HG02884 (cell line): ENCODE data around the gene MAPK11.

Experiments
- ATAC-seq: cut with Tn5 transposase; IDR thresholded peaks from one replicate; pipeline ENCODE4 v1.9.1; 2021; ENCODE audit warnings: mild to moderate bottlenecking, moderate library complexity; ENCODE audit not compliant: unreplicated experiment

Gene MAPK11

DNA sequence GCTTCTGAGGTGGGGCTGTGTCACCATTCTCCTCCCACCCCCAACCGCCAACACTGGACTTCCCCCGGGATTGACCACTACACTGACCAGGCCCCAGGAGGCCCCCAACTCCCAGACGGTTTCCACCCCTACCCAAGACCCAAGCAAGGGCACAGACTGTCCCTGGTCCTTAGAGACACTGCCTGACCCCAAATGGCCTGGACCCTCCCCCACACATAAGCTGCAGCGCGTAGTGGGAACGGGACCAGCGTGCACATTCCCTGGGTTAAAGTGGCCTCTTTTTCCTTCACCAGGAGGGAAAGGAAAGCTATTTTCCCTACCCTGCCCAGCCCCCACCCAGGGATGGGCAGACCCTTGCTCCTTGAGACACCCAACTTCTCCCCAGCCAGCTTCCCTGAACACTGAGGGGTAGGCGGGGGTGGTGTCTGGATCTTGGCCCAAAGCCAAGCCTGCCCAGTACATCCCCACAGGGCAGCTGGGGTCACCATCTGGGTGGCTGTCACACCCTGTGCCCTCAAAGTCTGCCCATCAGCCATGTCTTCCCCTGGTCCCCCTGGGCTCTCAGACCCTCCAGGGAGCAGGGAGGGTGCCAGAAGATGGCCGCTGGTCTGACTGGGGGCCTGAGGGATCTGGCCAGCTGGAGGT is 7.1 kb downstream of the MAPK11 start:
- no peak for ATAC-seq

DNA sequence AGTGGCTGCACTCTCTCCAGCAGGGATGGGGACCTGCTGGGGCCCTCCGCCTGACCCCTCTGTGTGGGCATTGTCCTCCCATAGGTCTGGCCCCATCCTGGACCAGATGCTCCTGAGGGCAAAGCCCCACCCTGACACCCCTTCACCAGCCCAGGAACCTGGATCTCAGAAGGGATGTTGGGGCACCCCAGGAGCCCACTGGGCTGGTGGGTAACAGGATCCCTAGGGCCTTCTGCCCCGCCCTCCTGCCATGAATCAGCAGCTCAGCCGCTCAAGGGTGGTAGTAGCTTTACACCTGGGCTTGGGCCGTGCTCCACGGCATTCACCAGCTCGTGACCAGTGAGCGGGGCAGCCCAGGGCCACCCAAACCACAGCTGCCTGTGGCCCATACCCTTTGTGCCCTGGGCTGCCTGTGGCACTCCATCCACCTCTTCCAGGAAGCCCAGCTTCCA is 7.7 kb downstream of the MAPK11 start:
- ATAC-seq = no peak

DNA sequence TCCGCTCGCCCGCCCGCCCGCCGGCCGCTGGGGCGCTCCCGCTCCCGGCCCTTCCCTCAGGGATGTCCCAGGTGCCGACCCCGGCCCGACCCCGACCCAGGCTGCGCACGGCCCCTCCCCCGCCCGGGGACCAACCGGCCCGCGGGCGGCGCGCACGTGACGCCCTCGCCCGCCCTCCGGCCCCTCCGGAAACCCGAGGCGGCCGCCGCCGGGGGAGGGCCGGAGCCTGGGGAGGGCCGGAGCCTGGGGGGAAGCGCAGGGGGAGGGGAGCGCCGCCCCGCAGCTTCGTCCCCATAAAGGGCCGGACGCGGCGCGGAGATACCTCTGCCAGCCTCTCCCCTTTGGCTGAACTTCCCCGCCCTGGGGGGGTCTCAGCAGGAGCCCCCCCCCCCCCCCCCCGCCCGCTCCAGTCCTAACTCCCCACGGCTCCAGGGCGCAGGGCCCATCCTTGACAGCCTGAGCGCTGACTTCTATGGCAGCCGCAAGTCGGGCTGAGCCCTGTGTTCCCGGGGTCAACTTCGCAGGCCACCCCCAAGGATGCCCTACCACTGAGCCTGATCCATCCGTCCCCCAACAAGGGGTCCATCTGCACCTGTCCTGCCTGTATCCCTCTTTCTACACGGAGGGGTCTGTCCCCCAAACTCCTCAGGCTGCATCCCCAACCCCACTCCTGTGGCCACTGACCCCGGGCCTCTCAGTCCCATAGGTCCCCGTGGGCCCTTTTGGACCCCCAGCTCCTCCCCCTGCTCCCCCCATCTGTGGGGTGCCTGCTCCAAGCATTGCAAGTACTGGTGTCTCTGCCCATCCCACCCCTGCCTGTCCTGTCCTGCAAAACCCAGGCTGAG is 8.3 kb downstream of the MAPK11 start, which contains the start of gene MAPK12:
MAPK12 (minus strand) TSS at position 69 of the 845 bp plus-strand sequence. CDS start 174 bp downstream, outside the sequence.
- no peak for ATAC-seq

DNA sequence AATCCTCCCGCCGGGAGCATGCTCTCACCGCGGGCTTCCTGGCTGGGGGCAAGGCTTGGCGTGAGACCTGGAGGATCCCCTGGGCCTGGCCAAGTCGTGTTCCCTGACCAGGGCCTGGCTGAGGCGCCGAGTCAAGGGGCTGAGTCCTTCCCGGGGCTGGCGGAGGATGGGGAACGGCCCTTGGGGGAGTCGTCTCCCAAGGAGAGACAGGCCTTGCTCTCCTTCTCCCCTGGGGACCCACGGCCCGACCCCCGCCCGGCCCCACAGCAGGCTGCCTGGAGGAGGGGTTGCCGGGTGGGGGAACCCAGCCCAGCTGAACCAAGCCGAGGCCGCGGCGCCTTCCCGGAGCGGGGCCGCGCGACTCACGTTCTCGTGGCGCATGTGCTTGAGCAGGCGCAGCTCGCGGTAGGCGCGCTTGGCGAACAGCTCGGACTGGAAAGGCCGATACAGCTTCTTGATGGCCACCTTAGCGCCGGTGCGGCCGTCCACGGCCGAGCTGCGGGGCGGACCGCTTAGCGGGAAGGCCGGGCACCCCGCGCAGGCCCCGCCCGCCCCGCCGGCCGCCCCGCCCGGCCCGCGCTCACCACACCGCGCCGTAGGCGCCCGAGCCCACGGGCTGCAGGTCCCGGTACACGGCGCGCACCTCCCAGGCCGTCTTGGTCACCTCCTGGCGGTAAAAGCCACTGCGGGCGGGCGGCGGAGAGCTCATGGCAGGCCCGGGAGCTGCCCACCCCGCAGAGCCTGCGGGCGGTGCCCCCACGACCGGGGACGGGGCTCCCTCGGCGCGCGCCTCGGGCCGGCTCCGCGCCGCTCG is 9.2 kb downstream of the MAPK11 start:
- ATAC-seq = no peak

DNA sequence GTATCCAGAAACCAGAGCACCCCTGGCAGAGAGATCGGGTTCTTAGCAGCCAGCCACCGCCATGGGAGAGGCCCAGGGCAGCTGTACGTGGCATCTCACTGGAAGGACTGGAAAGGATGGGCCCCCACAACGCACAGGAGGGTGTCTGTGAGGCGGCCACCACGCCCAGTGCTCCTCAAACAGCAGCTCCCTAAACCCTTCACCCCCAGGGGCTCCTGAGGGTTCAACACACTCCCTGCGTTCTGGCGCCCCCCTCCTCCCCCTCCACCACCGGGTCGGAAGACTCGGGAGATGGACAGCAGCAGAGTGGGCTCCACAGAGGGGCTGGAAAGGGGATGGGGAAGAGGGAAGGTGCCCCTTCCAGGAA is 9.8 kb downstream of the MAPK11 start:
- ATAC-seq = no peak

DNA sequence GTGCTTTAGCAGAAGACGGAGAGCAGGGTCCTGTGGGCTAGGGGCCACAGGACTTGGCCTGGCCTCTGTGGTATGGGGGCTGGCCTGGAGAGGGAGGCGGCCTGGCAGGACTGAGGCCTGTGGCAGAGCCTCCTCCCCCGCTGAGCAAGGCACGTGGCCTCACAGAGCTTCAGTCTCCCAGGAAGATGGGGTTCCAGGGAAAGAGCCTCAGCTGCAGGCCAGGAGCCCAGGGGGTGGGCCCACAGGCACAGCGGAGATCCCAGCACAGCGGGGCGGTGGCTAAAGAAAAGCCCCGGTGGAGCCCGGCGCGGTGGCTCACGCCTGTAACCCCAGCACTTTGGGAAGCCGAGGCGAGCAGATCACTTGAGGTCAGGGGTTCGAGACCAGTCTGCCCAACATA is 10.9 kb downstream of the MAPK11 start:
- ATAC-seq = no peak

DNA sequence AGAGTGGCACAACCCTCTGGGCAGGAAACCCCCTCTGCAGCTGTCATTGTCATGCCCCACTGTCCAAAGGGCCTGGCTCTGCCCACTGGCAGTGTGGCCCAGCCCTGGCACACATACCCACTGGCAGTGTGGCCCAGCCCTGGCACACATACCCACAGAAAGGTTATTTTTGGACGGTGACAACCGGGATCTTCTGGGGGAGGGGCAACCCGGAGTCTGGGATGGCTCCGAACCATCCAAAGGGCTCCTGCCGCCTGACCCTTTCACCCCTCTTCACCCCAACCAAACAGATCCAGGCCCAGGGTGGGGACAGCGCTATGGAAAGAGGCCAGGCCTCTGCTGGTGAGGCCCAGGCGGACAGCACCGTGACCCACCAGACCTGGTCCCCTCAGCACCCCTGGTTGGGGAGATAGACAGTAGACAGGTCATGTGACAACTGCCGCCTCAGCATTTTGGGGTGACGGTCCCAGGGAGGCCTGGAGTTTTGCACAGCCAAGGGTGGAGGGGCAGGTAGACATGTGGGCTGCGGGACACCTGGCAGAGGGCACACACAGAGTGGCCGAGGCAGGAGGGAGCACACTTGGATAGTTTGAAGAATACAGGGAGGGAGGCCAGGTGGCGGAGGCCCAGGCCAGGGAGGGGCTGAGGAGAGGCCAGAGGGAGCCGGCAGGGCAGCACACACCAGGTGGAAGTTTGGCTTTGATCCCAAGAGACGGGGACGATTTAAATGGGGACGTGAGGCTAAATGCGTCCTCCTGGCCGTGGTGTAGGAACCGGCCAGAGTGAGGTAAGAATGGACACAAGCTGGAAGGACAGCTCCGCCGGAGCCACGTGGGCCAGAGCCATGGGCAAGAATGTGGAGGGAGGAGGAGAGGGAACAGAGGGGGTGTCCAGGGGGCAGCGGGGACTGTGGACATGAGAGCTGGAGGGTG is 11.6 kb downstream of the MAPK11 start:
- ATAC-seq = no peak

DNA sequence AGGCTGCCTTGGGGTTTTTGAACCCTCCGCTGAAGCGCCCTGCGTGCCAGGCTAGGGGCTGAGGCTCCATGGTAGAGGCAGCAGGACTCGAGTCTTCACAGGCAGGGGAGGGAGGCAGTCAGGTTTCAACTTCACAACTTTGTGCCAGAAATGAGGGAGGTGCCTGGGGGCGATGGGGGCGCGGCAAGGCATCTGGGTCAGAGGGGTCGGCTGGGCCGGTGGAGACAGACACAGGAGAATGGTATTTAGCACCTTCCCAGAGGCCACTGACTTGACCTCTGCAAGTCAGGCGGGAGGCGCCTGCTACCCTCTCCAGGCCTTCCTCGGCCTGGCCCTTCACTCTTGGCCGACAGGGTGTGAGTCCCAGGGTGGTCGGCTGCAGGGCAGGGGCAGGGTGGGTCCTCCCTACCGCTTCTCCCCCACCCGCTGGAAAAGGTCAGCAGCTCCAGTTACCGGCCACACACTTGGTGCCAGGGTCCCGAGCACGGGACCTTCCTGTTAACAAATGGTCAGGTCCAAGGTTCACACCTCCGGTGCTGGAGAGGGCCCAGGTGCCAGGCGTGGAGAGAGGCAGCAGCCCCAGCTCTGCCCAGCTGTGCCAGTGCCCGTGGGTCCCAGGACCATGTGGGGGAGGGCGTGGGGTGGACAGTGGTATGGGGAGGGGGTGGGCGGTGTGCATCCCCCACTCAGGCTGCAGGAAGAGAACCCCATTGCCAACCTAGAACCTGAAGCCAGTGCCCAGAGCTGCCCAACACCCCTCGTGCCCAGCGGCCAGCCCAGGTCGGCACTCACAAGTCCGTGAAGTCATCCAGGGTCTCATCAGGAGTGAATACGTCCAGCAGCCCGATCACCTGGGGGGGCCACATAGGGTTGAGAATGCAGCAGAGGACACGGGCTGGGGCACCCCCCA is 12.5 kb downstream of the MAPK11 start:
- no peak for ATAC-seq

DNA sequence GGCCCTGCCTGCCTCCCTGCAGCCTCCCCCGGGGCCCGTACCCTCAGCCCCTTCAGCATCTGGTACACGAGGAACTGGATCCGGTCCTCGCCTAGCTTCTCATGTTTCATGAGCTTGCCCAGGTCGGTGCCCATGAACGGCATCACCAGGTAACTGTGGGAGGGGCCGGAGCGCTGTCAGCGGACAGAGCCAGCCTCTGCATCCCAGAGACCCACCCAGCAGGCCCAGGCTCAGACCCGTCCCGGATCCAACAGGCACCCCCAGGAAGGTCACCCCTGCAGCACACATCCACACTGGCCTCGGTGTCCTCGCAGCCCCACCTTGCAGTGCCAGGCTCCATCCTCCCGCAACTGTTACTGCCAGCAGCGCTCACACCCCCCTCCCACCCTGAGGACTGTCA is 13.1 kb downstream of the MAPK11 start:
- ATAC-seq = no peak

DNA sequence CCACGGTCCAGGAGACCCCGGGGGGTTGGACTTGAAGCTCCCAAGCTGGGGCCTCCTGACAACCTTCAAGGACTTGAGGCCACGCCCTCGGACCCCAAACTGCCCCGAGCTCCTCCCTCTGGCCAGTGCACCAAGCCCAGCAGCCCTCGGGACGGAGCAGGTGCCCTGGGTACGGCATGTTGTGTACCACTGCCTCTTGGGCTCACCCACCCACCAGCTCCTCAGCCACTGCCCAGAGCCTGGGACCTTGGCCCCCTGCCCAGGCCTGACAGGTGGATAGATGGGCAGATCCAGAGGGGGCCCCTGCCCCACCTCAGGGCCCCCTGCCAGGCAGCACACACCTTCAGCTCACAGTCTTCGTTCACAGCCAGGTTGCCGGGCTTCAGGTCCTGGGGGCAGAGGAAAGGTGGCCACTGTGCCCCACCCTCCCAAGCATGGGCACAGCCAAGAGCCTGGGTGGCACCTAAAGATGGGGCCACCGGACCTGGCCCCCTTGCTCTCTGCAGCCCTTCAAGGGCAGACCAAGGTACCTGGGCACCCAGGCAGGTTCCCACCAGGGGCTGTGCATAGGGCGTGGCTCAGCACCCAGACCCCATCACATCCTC is 13.8 kb downstream of the MAPK11 start:
- no peak for ATAC-seq

DNA sequence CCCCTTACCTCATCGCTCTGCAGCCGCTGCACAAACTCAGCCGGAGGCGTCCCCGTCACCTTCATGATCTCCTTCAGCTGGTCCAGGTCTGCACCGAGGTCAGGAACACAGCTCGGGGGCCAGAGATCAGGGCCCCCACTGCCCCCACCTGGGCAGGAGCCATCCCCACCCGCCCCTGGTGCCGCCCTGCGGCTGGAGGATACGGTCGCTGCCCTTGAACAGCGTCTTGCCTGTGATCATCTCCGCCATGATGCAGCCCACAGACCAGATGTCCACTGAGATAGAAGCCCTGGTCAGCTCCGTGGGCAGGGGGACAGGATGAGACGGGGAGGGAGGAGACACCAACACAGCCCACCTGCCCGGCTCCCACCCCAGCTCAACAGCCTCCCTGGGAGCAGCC is 14.6 kb downstream of the MAPK11 start:
- ATAC-seq = no peak

DNA sequence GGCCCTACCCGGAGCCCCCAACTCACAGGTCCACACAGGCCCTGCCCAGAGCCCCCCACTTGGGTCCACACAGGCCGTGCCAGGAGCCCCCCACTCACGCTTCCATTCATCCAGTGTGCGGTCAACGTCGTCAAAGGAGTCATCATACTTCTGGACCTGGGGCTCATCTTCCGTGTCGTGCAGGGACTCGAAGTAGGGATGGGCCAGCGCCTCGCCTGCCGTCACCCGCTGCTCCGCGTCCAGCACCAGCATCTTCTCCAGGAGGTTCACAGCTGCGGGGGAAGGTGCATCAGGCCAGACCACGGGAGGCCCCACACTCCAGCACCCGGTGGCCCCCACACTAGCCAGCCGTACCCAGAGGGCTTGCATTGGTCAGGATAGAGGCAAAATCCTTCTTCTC is 15.1 kb downstream of the MAPK11 start:
- ATAC-seq = no peak

DNA sequence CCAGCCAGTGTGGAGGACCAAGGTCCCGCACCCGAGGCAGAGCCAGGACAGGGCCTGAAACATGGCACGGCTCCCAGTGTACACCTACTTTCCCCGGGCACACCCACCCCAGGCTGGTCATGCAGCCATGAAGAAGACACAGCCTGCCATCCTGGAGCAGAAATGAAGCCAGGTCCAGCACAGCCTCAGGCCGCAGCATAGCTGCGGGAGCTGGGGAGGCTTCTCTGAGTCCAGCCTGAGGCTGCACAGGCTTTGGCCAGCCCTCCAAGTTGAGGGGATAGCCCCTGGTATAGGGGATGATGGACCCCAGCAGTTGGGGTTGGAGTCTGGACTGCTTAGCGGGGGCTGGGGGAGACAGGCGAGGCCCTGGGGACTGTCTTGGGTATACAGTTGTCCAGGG is 16.2 kb downstream of the MAPK11 start:
- ATAC-seq = no peak

DNA sequence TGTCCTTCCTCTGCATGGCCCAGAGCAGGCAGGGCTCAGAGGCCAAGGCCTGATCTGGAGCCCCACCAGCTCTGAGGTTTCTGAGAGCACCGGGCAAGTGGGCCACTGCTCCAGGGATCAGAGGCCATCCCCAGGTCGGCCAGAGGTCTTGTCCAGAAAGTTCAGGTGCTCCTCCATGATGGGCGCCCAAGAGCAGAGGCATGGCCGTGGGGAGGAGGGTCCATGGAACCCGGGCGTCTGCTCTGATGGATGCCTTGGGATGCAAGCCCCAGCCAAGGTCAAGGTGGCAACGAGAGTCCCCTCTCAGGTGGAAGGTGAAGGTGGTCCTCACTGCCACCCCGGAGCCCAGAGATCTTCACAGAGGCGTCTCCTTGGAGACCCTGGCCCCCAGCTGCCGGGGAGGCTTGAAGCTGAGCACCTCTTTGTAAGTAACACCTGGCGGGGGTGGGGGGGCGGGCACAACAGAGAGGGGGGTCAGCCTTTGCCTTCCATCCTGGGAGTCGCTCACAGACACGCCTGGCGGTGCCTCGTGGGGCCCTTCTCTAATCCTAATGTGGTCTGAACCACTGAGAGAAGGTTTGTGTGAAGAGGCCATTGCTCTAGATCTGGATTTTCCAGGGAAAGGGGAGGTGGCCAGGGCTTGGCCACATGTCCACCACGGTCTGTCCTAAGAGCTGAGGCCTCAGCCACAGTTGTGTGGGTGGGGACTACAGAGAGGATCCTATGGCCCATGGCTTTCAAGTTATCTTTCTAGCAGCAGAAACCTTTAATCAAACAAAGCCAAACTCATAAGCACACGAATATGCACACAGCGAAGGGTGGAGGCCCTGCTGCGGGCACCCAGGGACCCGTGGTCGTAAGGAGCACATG is 16.9 kb downstream of the MAPK11 start:
- no peak for ATAC-seq

DNA sequence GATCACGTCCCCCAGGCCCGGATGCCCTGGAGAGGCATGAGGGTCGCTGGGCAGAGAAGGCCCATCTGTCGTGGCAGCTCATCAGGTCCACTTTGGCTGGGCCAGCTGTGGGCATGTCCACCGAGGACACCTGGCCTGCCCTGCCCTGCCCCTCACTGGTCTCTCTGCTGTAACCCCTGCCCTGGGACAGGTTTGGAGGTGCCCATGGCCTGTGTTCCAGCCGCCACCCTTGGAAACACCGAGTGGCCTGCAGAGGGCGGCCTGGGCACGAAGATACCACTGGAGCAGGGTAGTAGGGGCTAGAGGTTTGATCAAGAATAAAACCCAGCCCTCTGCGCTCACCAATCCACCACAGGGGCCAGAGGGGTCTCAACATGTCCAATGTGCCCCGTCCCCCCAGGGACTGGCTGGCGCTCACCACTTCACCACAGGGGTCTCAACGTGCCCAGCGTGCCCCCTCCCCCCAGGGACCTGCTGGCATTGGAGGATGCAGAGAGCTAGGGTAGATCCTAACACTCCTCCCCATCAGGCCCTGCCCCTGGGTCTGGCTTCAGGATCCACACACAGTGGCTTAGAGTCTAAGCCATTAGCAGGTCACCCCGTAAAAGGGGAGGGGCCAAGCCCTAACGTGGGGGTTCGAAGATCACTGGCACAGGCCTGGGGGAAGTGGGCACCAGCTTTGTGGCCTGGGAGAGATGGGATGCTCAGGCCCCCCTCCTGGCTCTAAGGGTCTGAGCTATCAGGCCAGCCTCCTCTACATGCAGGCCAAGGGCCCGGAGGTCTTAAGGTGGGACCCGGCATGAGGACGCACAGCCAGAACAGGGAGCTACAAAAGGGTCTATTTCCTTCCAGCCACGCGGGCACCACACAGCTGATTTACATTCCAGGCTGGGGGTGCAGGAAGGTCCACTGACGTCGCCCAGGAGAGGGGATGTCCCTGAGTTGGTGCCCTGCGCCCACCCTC is 17.8 kb downstream of the MAPK11 start:
- no peak for ATAC-seq

DNA sequence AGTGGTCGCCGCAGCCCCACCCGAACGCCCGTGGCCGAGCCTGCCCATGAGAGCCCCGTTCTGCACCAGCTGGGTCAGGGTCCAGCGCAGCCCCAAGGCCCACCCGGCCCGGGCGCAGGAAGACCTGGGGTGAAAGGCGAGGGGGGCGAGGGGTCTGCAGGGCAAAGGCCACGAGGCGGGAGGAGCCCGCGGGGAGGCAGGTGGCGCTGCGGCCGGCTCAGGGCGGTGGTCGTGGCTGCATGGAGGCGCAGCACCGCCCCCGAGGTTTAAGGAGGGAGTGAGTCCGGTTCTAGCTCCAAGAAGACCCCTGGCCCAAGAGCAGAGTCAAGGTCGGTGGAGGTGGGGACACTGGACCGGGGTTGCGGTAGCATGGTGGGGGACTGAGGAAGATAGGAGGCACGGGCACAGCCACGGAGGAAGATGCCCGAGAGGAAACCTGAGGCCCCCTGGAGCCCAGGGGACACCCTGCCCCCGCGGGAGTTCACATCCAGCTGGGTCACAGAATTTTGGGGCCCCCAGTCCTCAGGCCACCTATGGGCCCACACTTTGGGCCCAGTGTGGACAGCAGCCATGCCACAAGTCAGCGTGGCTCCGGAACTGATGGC is 18.6 kb downstream of the MAPK11 start:
- no peak for ATAC-seq
